Measurements from ENCODE around the gene SDK2. TPM values are rescaled to one million over a fixed set of nuclear protein-coding genes. Genes with fewer than 3 reads are reported as not detected.

SDK2 gene
- total and polyA plus RNA-seq, 2 of the 4 experiments (the other 2 are of a cell fraction): under 0.01 to 0.03 TPM

DNA sequence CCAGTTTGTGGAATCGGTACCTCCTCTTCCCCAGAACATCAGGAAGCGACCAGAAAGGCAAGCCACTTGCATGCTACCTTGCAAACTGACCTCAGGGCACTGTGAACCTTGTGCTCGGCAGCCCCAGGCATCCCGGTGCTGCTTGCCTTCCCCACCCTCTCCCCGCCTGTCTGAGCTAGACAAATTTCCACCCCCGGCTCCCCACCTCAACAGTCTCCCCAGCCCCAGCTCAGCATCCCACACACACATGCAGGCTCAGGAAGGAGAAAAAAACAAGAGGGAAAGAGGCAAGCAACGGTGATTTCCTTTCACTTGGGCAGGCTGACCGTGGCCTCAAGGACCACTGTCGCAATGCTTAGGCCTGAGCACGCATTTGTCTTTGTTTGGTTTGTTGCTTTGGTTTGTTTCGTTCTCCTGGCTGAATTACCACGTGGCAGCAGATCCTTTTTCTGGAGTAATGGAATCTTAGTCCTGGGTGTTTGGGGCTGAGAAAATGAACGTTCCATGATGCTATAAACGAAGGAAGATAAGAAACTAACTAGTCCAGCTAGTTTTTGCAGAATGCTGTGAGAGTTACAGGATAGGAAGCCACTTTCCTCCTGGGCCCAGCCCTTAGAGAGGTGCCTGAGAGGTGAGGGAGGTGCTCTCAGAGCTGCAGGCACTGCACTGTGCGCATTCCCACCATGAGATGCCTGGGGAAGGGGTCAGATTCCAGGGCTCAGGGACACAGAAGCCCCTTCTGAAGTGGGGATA lies 27.9 kb downstream of the SDK2 start:
- no peak overlapping the region for H2BK15ac ChIP-seq (ENCODE audit: low read depth, low read length)
- peaks cover 4% of the 10 kb centered on the region for H3K9me3 ChIP-seq (ENCODE audit: control insufficient read depth, insufficient read depth, low read length)
- H4K5ac ChIP-seq (ENCODE audit: low read depth, low read length): no peak overlapping the region
- H3K4me1 ChIP-seq (ENCODE audit: control insufficient read depth, insufficient read depth, low read length): no peaks in the 10 kb centered on the region
- no peaks in the 10 kb centered on the region for H3K36me3 ChIP-seq (ENCODE audit: control insufficient read depth, insufficient read depth, low read length)
- H3K18ac ChIP-seq (ENCODE audit: low read depth, low read length): no peak overlapping the region
- H3K4me2 ChIP-seq (ENCODE audit: low read depth, low read length): no peak overlapping the region
- no peak overlapping the region for H2BK20ac ChIP-seq (ENCODE audit: low read depth, low read length)
- no TSS peak for BruUV-seq (replicated peaks)
- no peak for TF ChIP-seq RAD21 (IDR thresholded peaks at IDR 0.05; ENCODE audit: low read length)
- no peak for TF ChIP-seq RFX5 (IDR thresholded peaks at IDR 0.05; ENCODE audit: low read depth, low read length)
- no peak for TF ChIP-seq NFE2L2 (IDR thresholded peaks at IDR 0.05; ENCODE audit: low read depth, low read length)
- TF ChIP-seq, protein P1, sequence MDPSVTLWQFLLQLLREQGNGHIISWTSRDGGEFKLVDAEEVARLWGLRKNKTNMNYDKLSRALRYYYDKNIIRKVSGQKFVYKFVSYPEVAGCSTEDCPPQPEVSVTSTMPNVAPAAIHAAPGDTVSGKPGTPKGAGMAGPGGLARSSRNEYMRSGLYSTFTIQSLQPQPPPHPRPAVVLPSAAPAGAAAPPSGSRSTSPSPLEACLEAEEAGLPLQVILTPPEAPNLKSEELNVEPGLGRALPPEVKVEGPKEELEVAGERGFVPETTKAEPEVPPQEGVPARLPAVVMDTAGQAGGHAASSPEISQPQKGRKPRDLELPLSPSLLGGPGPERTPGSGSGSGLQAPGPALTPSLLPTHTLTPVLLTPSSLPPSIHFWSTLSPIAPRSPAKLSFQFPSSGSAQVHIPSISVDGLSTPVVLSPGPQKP (IDR thresholded peaks at IDR 0.05; ENCODE audit: borderline replicate concordance, low read depth, low read length): no peak
- no peak for TF ChIP-seq BHLHE40 (IDR thresholded peaks at IDR 0.05; ENCODE audit: low read depth, low read length)
- TF ChIP-seq SMC3 (IDR thresholded peaks at IDR 0.05; ENCODE audit: low read depth, low read length): no peak
- TF ChIP-seq POLR2A (IDR thresholded peaks at IDR 0.05; ENCODE audit: low read depth, low read length): no peak
- TF ChIP-seq FOS (IDR thresholded peaks at IDR 0.05; ENCODE audit: low read depth, low read length): no peak
- H2AFZ ChIP-seq (replicated peaks; ENCODE audit: low read length, poor library complexity): no peak overlapping the region
- no peak overlapping the region for H3K56ac ChIP-seq (ENCODE audit: extremely low read depth, insufficient read depth, low read length)
- H3K9me1 ChIP-seq (ENCODE audit: insufficient read depth, low read length): no peaks in the 10 kb centered on the region
- no peak overlapping the region for H3K4ac ChIP-seq (ENCODE audit: low read depth, low read length)
- no peak overlapping the region for H2BK120ac ChIP-seq (ENCODE audit: low read depth, low read length)
- ChIA-PET POLR2A (ENCODE audit: unreplicated experiment) (no interaction called here), CTCF (no interaction called here)
- H3K27ac ChIP-seq (ENCODE audit: insufficient read depth, low read length): no peak overlapping the region
- H2BK5ac ChIP-seq (ENCODE audit: low read depth, low read length, poor library complexity, severe bottlenecking): no peak overlapping the region
- dilution Hi-C loops (cut with HindIII; ENCODE audit: low sequenced_read_pairs, unreplicated experiment) (no loop called here), in situ Hi-C loops (cut with MboI; ENCODE audit: low sequenced_read_pairs) (loop anchor here (25.0 kb wide), 2 partner anchors 96 to 371 kb away; no protein-coding TSS in a partner anchor), intact Hi-C loops (cut with micrococcal nuclease) (no loop called here)
- H3K14ac ChIP-seq (replicated peaks; ENCODE audit: low read depth, low read length): no peak overlapping the region
- 56% methylated on average over 4 of the region's 15 CpGs; no CpG with 5 or more reads in 1 of the 2 experiments for WGBS, 2 experiments (ENCODE audit: extremely low coverage in 2 of 2, insufficient read length in 1 of 2)
- no peak overlapping the region for H2AK5ac ChIP-seq (ENCODE audit: low read depth, low read length)
- H3K27me3 ChIP-seq (ENCODE audit: control insufficient read depth, insufficient read depth, low read length): no peaks in the 10 kb centered on the region
- H2AK9ac ChIP-seq (replicated peaks; ENCODE audit: low read depth, low read length, poor library complexity): no peak overlapping the region
- no peak overlapping the region for H4K91ac ChIP-seq (ENCODE audit: insufficient read depth, low read depth, low read length)
- H3K79me1 ChIP-seq (ENCODE audit: low read depth in 1 of 2, low read length in 2 of 2): no peaks in the 10 kb centered on the region
- H3K4me3 ChIP-seq (ENCODE audit: insufficient read depth, low read depth, low read length): no peak overlapping the region
- no peaks in the 10 kb centered on the region for H4K20me1 ChIP-seq (ENCODE audit: insufficient read depth, low read length)
- no peak overlapping the region for H3K9ac ChIP-seq (ENCODE audit: low read depth, low read length)
- H3K23ac ChIP-seq (ENCODE audit: low read depth, low read length): no peak overlapping the region
- H4K8ac ChIP-seq (ENCODE audit: low read depth in 2 of 2, low read length in 2 of 2): no peak overlapping the region
- DNase-seq (no peak), ATAC-seq (ENCODE audit: low read depth) (no peak)
